GM12891 (cell line): ENCODE results near the gene RBM38.

Source experiments
- POLR2A ChIP-seq: IDR thresholded peaks from 2 replicates; pipeline ENCODE4 v1.6.1; 2011; ENCODE audit warnings: low read depth, low read length, control low read depth
- POLR2AphosphoS5 ChIP-seq: IDR thresholded peaks from 2 replicates; pipeline ENCODE4 v1.6.1; 2011; ENCODE audit warnings: low read depth, low read length, control low read depth
- POU2F2 ChIP-seq: IDR thresholded peaks from 2 replicates; pipeline ENCODE4 v1.6.1; 2011; ENCODE audit warnings: low read depth, mild to moderate bottlenecking, control low read depth, low read length, moderate library complexity
- TAF1 ChIP-seq: IDR thresholded peaks from 2 replicates; pipeline ENCODE4 v1.6.1; 2011; ENCODE audit warnings: low read depth, low read length, control low read depth

- TF ChIP-seq POLR2A (no peak; the same call in 1 of the 2 replicates), POLR2AphosphoS5 (no peak), TAF1 (no peak), POU2F2 (peak; percentile 56; the same call in 1 of the 2 replicates)
These were observed 18.1 kb downstream of the RBM38 start for GRCh38 chr20:57409316-57409671.
